Mucosa of descending colon (tissue), 3 donors: ENCODE measurements around the gene EFNA5. TPM values are rescaled to one million over a fixed set of nuclear protein-coding genes. Genes with fewer than 3 reads are reported as not detected.

Experiments
- ATAC-seq: fragments of 200-7000 bp; cut with Tn5 transposase; one replicate; pipeline ENCODE4 v1.9.1; 2020; ENCODE audit warnings: mild to moderate bottlenecking, moderate library complexity
- DNase-seq, 3 donors: peaks; one replicate each; pipeline ENCODE4 v3.0.0-alpha.2; 2020
- H3K36me3 ChIP-seq: fragments of 200-600 bp; one replicate; pipeline ENCODE4 v1.8.0; 2021; ENCODE audit warnings: low read depth, mild to moderate bottlenecking
- H3K4me1 ChIP-seq: fragments of 200-600 bp; one replicate; pipeline ENCODE4 v1.8.0; 2021; ENCODE audit warnings: low read depth, mild to moderate bottlenecking
- H3K4me3 ChIP-seq: fragments of 200-600 bp; one replicate; pipeline ENCODE4 v1.8.0; 2021; ENCODE audit warnings: mild to moderate bottlenecking
- H3K9me3 ChIP-seq: fragments of 200-600 bp; one replicate; pipeline ENCODE4 v1.8.0; 2021; ENCODE audit warnings: mild to moderate bottlenecking
- CTCF ChIP-seq: fragments of 200-600 bp; IDR thresholded peaks from one replicate; pipeline ENCODE4 v1.8.0; 2022; ENCODE audit warnings: antibody characterized with exemption, mild to moderate bottlenecking
- intact Hi-C, 2 donors: fragments of 100-400 bp; cut with DNase I in 1 of 2; cut with micrococcal nuclease in 1 of 2; formaldehyde crosslinking; loops; one replicate each; pipeline versions ENCODE4 v1.11.0 to v1.11.1; 2022; cut with DNase I, micrococcal nuclease
- total RNA-seq, 3 donors: library from RNA; stranded (reverse); fragmentation: NEBNext Ultra II Directional in 2 of 3; extraction: Animal tissue kit (Norgen Biotek cat#: 25700) in 2 of 3; gene quantifications; one replicate each; pipeline versions ENCODE4 v1.2.1 to v1.2.4, GENCODE V29; 2021 to 2023
- donor health status: DM: no; HTN: no; CAD: no; lungs with moderate emphysema.
- donor health status: DM: no; HTN: no; CAD: no.
- donor health status: DM: no; HTN: yes; CAD: no.

Gene EFNA5
- total RNA-seq, 3 donors from 2014 or later, result 12.7 to 14.4 (median 14.3) TPM

GRCh38 chr5:107516452-107517184 is 154.1 kb downstream of the EFNA5 start:
- intact Hi-C loops, result no loop called here
- ATAC-seq (peak; percentile 54), DNase-seq (no peak)
- no peak for TF ChIP-seq CTCF
- peaks cover 5% of the 10 kb centered on the region for H3K4me1 ChIP-seq
- no peaks in the 10 kb centered on the region for H3K9me3 ChIP-seq
- H3K4me3 ChIP-seq, result no peak overlapping the region
- no peaks in the 10 kb centered on the region for H3K36me3 ChIP-seq

GRCh38 chr5:107515521-107516080 is 155.1 kb downstream of the EFNA5 start:
- no peak for TF ChIP-seq CTCF
- Histone ChIP-seq H3K4me1 (peaks cover 5% of the 10 kb centered on the region), H3K9me3 (no peaks in the 10 kb centered on the region), H3K36me3 (no peaks in the 10 kb centered on the region), H3K4me3 (no peak overlapping the region)
- intact Hi-C loops, result no loop called here
- DNase-seq (no peak), ATAC-seq (no peak)

- DNase-seq (no peak), ATAC-seq (no peak)
- no peaks in the 10 kb centered on the region for H3K36me3 ChIP-seq
- no peak for TF ChIP-seq CTCF
- H3K9me3 ChIP-seq, result no peaks in the 10 kb centered on the region
- intact Hi-C loops, result no loop called here
- no peak overlapping the region for H3K4me3 ChIP-seq
- H3K4me1 ChIP-seq, result no peaks in the 10 kb centered on the region
Measured at GRCh38 chr5:107514305-107514704, 156.4 kb downstream of the EFNA5 start.

- Histone ChIP-seq H3K4me1 (no peaks in the 10 kb centered on the region), H3K9me3 (no peaks in the 10 kb centered on the region), H3K36me3 (no peaks in the 10 kb centered on the region), H3K4me3 (no peak overlapping the region)
- DNase-seq (no peak), ATAC-seq (no peak)
- intact Hi-C loops, result no loop called here
- no peak for TF ChIP-seq CTCF
Measured at GRCh38 chr5:107513337-107514085, 157.2 kb downstream of the EFNA5 start.

GRCh38 chr5:107512029-107512428 is 158.7 kb downstream of the EFNA5 start:
- no peaks in the 10 kb centered on the region for H3K4me1 ChIP-seq
- intact Hi-C loops, result no loop called here
- no peak for ATAC-seq
- no peak overlapping the region for H3K4me3 ChIP-seq
- H3K9me3 ChIP-seq, result no peaks in the 10 kb centered on the region
- TF ChIP-seq CTCF, result no peak
- H3K36me3 ChIP-seq, result no peaks in the 10 kb centered on the region
- no peak for DNase-seq
